KMS-11 (cell line): ENCODE results near the gene PRXL2A.

Experiments
- H2AFZ ChIP-seq: fragments of 200-600 bp; sonication (generic); 2 replicates; pipeline ENCODE4 v1.6.1; 2016; ENCODE audit warnings: antibody characterized with exemption, mixed run types, low read depth
- H3K27ac ChIP-seq: fragments of 200-600 bp; sonication (generic); 2 replicates; pipeline ENCODE4 v1.6.1; 2016; ENCODE audit warnings: mild to moderate bottlenecking, mixed run types
- H3K27me3 ChIP-seq: fragments of 200-600 bp; sonication (generic); 2 replicates; pipeline ENCODE4 v1.6.1; 2017; ENCODE audit warnings: mild to moderate bottlenecking, low read depth, mixed run types, moderate library complexity; ENCODE audit not compliant: insufficient read depth
- H3K36me3 ChIP-seq: fragments of 200-600 bp; sonication (generic); 2 replicates; pipeline ENCODE4 v1.6.1; 2017; ENCODE audit warnings: mild to moderate bottlenecking, mixed run types; ENCODE audit not compliant: insufficient read depth
- H3K4me1 ChIP-seq: fragments of 200-600 bp; sonication (generic); 2 replicates; pipeline ENCODE4 v1.6.1; 2016; ENCODE audit warnings: mild to moderate bottlenecking, low read depth, mixed run types; ENCODE audit not compliant: poor library complexity, severe bottlenecking
- H3K4me2 ChIP-seq: fragments of 200-600 bp; sonication (generic); 2 replicates; pipeline ENCODE4 v1.7.0; 2016; ENCODE audit warnings: mild to moderate bottlenecking, mixed run types
- H3K4me3 ChIP-seq: fragments of 200-600 bp; sonication (generic); IDR thresholded peaks from 2 replicates; pipeline ENCODE4 v1.6.1; 2017; ENCODE audit warnings: low read depth, low read length, mixed read lengths; ENCODE audit not compliant: insufficient read depth
- H3K79me2 ChIP-seq: fragments of 200-600 bp; sonication (generic); 2 replicates; pipeline ENCODE4 v1.6.1; 2016; ENCODE audit warnings: low read depth, mixed run types; ENCODE audit not compliant: insufficient read depth
- H3K9ac ChIP-seq: fragments of 200-600 bp; sonication (generic); 2 replicates; pipeline ENCODE4 v1.6.1; 2016; ENCODE audit warnings: mild to moderate bottlenecking, mixed run types
- H4K20me1 ChIP-seq: fragments of 200-600 bp; sonication (generic); 2 replicates; pipeline ENCODE4 v1.6.1; 2016; ENCODE audit warnings: mild to moderate bottlenecking, mixed run types; ENCODE audit not compliant: insufficient read depth
- TF ChIP-seq, protein P1 (sequence below): fragments of 200-600 bp; sonication (generic); conservative IDR thresholded peaks from 2 replicates; pipeline ENCODE4 v1.6.1; 2017; ENCODE audit warnings: low read depth, mild to moderate bottlenecking, antibody characterized with exemption, low read length, moderate library complexity, mixed read lengths

The PRXL2A gene

DNA sequence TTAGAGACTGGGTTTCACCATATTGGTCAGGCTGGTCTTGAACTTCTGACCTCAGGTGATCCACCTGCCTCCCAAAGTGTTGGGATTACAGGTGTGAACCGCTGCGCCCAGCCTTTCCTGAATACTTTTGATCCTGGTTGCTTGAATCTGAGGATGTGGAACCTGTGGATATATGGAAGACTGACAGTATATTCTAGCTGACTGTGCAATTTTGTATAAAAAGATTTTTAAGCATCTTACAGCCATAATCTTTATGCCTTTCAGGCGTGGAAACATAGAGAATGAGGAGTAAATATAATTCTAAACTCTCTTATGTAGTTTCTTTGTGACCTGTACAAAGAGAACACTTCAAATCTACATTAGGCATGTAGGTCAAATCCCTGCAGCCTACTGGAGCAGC is 61.9 kb downstream of the PRXL2A start:
- H3K36me3 ChIP-seq: no peaks in the 10 kb centered on the region

DNA sequence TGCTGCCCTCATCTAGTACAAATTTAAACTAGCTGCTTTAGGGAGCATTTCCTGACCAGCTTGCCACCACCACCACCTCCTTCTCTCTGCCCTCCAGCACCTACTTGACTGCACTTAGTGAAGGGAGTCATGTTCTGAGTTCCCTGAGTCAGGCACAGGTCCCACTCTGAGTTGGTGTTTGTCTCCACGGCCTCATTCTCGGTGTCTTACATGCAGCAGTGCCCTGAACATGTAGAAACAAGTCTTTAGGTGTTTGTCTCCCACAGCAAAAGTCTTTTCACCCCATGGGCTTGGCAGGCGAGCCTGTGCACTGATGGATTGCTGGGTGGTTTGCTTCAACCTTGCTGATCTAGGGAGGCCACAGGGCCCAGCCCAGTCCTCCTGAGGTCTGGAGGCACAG is 62.6 kb downstream of the PRXL2A start:
- H3K79me2 ChIP-seq: peaks cover 5% of the 10 kb centered on the region; the same call in 1 of the 2 replicates
- TF ChIP-seq, protein P1, sequence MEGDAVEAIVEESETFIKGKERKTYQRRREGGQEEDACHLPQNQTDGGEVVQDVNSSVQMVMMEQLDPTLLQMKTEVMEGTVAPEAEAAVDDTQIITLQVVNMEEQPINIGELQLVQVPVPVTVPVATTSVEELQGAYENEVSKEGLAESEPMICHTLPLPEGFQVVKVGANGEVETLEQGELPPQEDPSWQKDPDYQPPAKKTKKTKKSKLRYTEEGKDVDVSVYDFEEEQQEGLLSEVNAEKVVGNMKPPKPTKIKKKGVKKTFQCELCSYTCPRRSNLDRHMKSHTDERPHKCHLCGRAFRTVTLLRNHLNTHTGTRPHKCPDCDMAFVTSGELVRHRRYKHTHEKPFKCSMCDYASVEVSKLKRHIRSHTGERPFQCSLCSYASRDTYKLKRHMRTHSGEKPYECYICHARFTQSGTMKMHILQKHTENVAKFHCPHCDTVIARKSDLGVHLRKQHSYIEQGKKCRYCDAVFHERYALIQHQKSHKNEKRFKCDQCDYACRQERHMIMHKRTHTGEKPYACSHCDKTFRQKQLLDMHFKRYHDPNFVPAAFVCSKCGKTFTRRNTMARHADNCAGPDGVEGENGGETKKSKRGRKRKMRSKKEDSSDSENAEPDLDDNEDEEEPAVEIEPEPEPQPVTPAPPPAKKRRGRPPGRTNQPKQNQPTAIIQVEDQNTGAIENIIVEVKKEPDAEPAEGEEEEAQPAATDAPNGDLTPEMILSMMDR: no peak

More for the DNA sequence above, 61.9 kb downstream of the PRXL2A start:
- H3K79me2 ChIP-seq: peaks cover 5% of the 10 kb centered on the region; the same call in 1 of the 2 replicates
- H2AFZ ChIP-seq: no peak overlapping the region
- peaks cover 12% of the 10 kb centered on the region for H3K4me1 ChIP-seq
- no peak overlapping the region for H3K9ac ChIP-seq
- no peak overlapping the region for H3K4me2 ChIP-seq
- H3K4me3 ChIP-seq: no peak overlapping the region
- TF ChIP-seq, protein P1: no peak
- H3K27ac ChIP-seq: no peak overlapping the region
- H3K27me3 ChIP-seq: no peaks in the 10 kb centered on the region
- no peaks in the 10 kb centered on the region for H4K20me1 ChIP-seq

DNA sequence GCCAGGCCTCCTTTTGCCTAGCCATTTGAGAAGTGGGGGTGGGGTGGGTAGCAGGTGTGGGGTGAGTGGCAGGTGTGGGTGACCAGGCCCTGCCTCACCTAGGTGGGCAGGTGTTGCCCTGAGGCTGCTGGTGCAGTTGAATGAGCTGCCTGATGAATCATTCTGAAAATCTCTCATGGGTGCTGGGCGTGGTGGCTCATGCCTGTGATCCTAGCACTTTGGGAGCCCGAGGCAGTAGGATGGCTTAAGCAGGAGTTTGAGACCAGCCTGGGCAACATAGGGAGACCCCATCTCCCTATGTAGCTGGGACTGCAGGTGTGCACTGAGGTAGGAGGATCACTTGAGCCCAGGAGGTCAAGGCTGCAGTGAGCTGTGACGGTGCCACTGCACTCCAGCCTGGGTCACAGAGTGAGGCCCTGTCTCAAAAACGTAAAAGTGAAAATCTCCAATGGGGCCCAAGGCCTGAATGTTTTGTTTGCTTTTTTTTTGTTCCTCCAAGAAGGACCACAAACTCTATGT is 63.4 kb downstream of the PRXL2A start:
- no peaks in the 10 kb centered on the region; the same call in 1 of the 2 replicates for H3K79me2 ChIP-seq
- H4K20me1 ChIP-seq: no peaks in the 10 kb centered on the region
- H3K9ac ChIP-seq: no peak overlapping the region
- no peaks in the 10 kb centered on the region for H3K27me3 ChIP-seq
- H3K27ac ChIP-seq: no peak overlapping the region
- H3K4me3 ChIP-seq: no peak overlapping the region
- no peaks in the 10 kb centered on the region for H3K4me1 ChIP-seq
- no peak overlapping the region for H3K4me2 ChIP-seq
- no peaks in the 10 kb centered on the region for H3K36me3 ChIP-seq
- TF ChIP-seq, protein P1: no peak
- H2AFZ ChIP-seq: no peak overlapping the region

More for the DNA sequence above, 62.6 kb downstream of the PRXL2A start:
- no peak overlapping the region for H3K9ac ChIP-seq
- no peak overlapping the region for H2AFZ ChIP-seq
- no peak overlapping the region for H3K27ac ChIP-seq
- no peak overlapping the region for H3K4me3 ChIP-seq
- no peak overlapping the region for H3K4me2 ChIP-seq
- peaks cover 4% of the 10 kb centered on the region for H3K4me1 ChIP-seq
- no peaks in the 10 kb centered on the region for H3K27me3 ChIP-seq
- no peaks in the 10 kb centered on the region for H4K20me1 ChIP-seq
- no peaks in the 10 kb centered on the region for H3K36me3 ChIP-seq

DNA sequence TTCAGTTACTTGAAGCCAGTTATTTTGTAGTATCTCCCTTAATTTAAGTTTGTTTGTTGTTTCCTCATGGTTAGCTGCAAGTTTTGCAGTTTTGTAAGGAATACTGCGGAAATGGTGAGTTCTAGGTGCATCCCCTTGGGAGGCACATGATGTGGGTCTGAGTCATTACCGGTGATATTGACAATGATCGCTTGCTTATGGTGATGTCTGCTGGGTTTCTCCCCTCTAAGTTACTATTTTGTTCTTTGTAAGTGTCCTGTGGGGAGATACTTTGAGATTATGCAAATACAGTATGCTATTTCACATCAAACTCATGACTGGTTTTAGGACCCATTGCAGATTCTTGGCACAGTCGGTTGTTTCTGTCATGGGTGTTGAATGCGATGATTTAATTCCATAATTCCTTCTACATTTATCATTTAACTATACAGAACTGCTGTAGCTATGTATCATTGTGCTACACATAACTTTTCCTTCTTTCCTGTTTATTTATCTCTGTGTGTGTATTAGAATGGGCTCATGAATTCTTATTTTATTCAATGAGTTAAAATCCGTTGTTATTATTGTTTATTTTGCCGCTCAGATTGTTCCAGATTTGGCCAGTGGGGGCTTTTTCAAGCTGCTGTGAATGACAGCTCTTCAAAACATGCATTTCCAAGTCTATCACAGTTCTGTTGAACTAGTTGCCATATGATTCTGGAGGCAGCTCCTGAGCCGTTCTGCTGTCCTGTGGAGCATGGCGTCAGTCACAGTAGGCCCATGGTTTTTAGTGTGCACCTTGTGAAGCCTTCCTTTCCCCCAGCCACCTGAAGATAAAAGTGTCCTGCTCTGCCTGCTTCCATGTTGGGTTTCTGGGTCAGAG is 64.1 kb downstream of the PRXL2A start:
- no peaks in the 10 kb centered on the region for H3K36me3 ChIP-seq
- H2AFZ ChIP-seq: no peak overlapping the region
- no peak overlapping the region for H3K4me2 ChIP-seq
- no peak overlapping the region for H3K27ac ChIP-seq
- H3K4me3 ChIP-seq: no peak overlapping the region
- H4K20me1 ChIP-seq: no peaks in the 10 kb centered on the region
- H3K27me3 ChIP-seq: no peaks in the 10 kb centered on the region
- TF ChIP-seq, protein P1: no peak
- no peaks in the 10 kb centered on the region for H3K4me1 ChIP-seq
- H3K79me2 ChIP-seq: no peaks in the 10 kb centered on the region
- no peak overlapping the region for H3K9ac ChIP-seq
